ENCODE results near the gene NPIPA1. TPM values are rescaled to one million over a fixed set of nuclear protein-coding genes. Genes with fewer than 3 reads are reported as not detected.
"Not testable (repeated sequence)": the region's sequence is repeated elsewhere in the genome, so short reads cannot be mapped to it uniquely, and the experiment has no call there.

NPIPA1 gene
- total RNA-seq (2014; rRNA removed; shearing (Covaris generic)), result 52.0 and 66.7 TPM in 2 replicates
- 124 and 138 TPM in 2 replicates for total RNA-seq (2022)
- percentile 48 among the genes with signal in this experiment for Bru-seq, nascent RNA
- BruChase-seq, experiment 1, labeled RNA remaining after a 6-hour chase, result percentile 60 among the genes with signal in this experiment
- BruChase-seq, experiment 2, labeled RNA remaining after a 2-hour chase, result percentile 60 among the genes with signal in this experiment
- long read RNA-seq, partial matches to known transcripts, result 3 of 11 reads
- long read RNA-seq, other reads (novel, unspliced or antisense), result 8 of 11 reads

- H3K4me2 ChIP-seq (ENCODE audit: low read length); CTCF ChIA-PET (ENCODE audit: unreplicated experiment); H3K27ac ChIP-seq (ENCODE audit: low read depth, low read length, poor library complexity, severe bottlenecking); H2AFZ ChIP-seq (ENCODE audit: low read length); H3K36me3 ChIP-seq (ENCODE audit: insufficient read depth, low read length); intact Hi-C loops (cut with micrococcal nuclease; ENCODE audit: unreplicated experiment); POLR2A ChIA-PET; BruUV-seq (replicated peaks); DNase-seq (ENCODE audit: low spot score); H3K4me3 ChIP-seq (ENCODE audit: low read depth, low read length, poor library complexity, severe bottlenecking); H3K9me3 ChIP-seq (ENCODE audit: low read length); H3K4me1 ChIP-seq (ENCODE audit: insufficient read depth, low read length, poor library complexity, severe bottlenecking); H3K9me2 ChIP-seq (ENCODE audit: insufficient read depth, low read length); H3K79me2 ChIP-seq (ENCODE audit: insufficient read depth, low read depth, low read length); H4K20me1 ChIP-seq (ENCODE audit: insufficient read depth, low read length): not testable (repeated sequence)
Measured at GRCh38 chr16:14937143-14937542, at the start of gene NPIPA1. Gene NPIPA1, plus strand, starts transcription at chr16:14937443. Its CDS starts 0 bp downstream, at chr16:14937443.

- H3K9me3 ChIP-seq (ENCODE audit: low read length); POLR2A ChIA-PET; H2AFZ ChIP-seq (ENCODE audit: low read length); H3K36me3 ChIP-seq (ENCODE audit: insufficient read depth, low read length); CTCF ChIA-PET (ENCODE audit: unreplicated experiment); BruUV-seq (replicated peaks); H3K4me1 ChIP-seq (ENCODE audit: insufficient read depth, low read length, poor library complexity, severe bottlenecking); H3K9me2 ChIP-seq (ENCODE audit: insufficient read depth, low read length); H3K4me2 ChIP-seq (ENCODE audit: low read length); H3K79me2 ChIP-seq (ENCODE audit: insufficient read depth, low read depth, low read length); H4K20me1 ChIP-seq (ENCODE audit: insufficient read depth, low read length); intact Hi-C loops (cut with micrococcal nuclease; ENCODE audit: unreplicated experiment); H3K27ac ChIP-seq (ENCODE audit: low read depth, low read length, poor library complexity, severe bottlenecking); H3K4me3 ChIP-seq (ENCODE audit: low read depth, low read length, poor library complexity, severe bottlenecking); DNase-seq (ENCODE audit: low spot score): not testable (repeated sequence)
Measured at GRCh38 chr16:14892111-14892510, 45.1 kb upstream of the NPIPA1 start.

GRCh38 chr16:14895382-14895781 is 41.9 kb upstream of the NPIPA1 start:
- H3K27ac ChIP-seq (ENCODE audit: low read depth, low read length, poor library complexity, severe bottlenecking); H3K4me2 ChIP-seq (ENCODE audit: low read length); CTCF ChIA-PET (ENCODE audit: unreplicated experiment); H3K36me3 ChIP-seq (ENCODE audit: insufficient read depth, low read length); H2AFZ ChIP-seq (ENCODE audit: low read length); DNase-seq (ENCODE audit: low spot score); H3K9me3 ChIP-seq (ENCODE audit: low read length); POLR2A ChIA-PET; H3K4me1 ChIP-seq (ENCODE audit: insufficient read depth, low read length, poor library complexity, severe bottlenecking); H4K20me1 ChIP-seq (ENCODE audit: insufficient read depth, low read length); BruUV-seq (replicated peaks); H3K79me2 ChIP-seq (ENCODE audit: insufficient read depth, low read depth, low read length); intact Hi-C loops (cut with micrococcal nuclease; ENCODE audit: unreplicated experiment); H3K4me3 ChIP-seq (ENCODE audit: low read depth, low read length, poor library complexity, severe bottlenecking); H3K9me2 ChIP-seq (ENCODE audit: insufficient read depth, low read length): not testable (repeated sequence)

GRCh38 chr16:14896023-14896422 is 41.2 kb upstream of the NPIPA1 start:
- H2AFZ ChIP-seq (ENCODE audit: low read length); H3K27ac ChIP-seq (ENCODE audit: low read depth, low read length, poor library complexity, severe bottlenecking); DNase-seq (ENCODE audit: low spot score); H3K36me3 ChIP-seq (ENCODE audit: insufficient read depth, low read length); POLR2A ChIA-PET; H3K9me3 ChIP-seq (ENCODE audit: low read length); CTCF ChIA-PET (ENCODE audit: unreplicated experiment); intact Hi-C loops (cut with micrococcal nuclease; ENCODE audit: unreplicated experiment); H4K20me1 ChIP-seq (ENCODE audit: insufficient read depth, low read length); H3K4me1 ChIP-seq (ENCODE audit: insufficient read depth, low read length, poor library complexity, severe bottlenecking); H3K9me2 ChIP-seq (ENCODE audit: insufficient read depth, low read length); H3K4me3 ChIP-seq (ENCODE audit: low read depth, low read length, poor library complexity, severe bottlenecking); H3K79me2 ChIP-seq (ENCODE audit: insufficient read depth, low read depth, low read length); BruUV-seq (replicated peaks); H3K4me2 ChIP-seq (ENCODE audit: low read length): not testable (repeated sequence)
